GM12878 (cell line): ENCODE results near the gene CCDC97. TPM values are rescaled to one million over a fixed set of nuclear protein-coding genes. Genes with fewer than 3 reads are reported as not detected.

ENCODE experiments used
- CHD1 ChIP-seq: IDR thresholded peaks from 2 replicates; pipeline ENCODE4 v1.6.1; 2012; ENCODE audit warnings: low read depth, low read length, improper control_type of control experiment
- EZH2 ChIP-seq: IDR thresholded peaks from 2 replicates; pipeline ENCODE4 v1.6.1; 2012; ENCODE audit warnings: low read depth, mild to moderate bottlenecking, control low read depth, inconsistent platforms, low read length, borderline replicate concordance; ENCODE audit not compliant: control insufficient read depth
- GATAD2B ChIP-seq: fragments of 450-650 bp; conservative IDR thresholded peaks from 2 replicates; pipeline ENCODE4 v1.6.1; 2017; ENCODE audit warnings: low read depth, mild to moderate bottlenecking, moderate library complexity
- HCFC1 ChIP-seq: fragments of 150-350 bp; IDR thresholded peaks from 2 replicates; pipeline ENCODE4 v1.6.1; 2014; ENCODE audit warnings: low read length
- HDGF ChIP-seq: fragments of 450-650 bp; IDR thresholded peaks from 2 replicates; pipeline ENCODE4 v1.6.1; 2016; ENCODE audit warnings: antibody characterized with exemption
- IKZF2 ChIP-seq, 2 experiments: fragments of 450-650 bp; IDR thresholded peaks; 2 replicates each; pipeline ENCODE4 v1.6.1; 2017; ENCODE audit warnings: mild to moderate bottlenecking in 2 of 2, moderate library complexity in 2 of 2
- IRF4 ChIP-seq: IDR thresholded peaks from 2 replicates; pipeline ENCODE4 v1.6.1; 2011; ENCODE audit warnings: low read depth, low read length
- JUNB ChIP-seq: IDR thresholded peaks from 2 replicates; pipeline ENCODE4 v1.6.1; 2016; ENCODE audit warnings: antibody characterized with exemption, mild to moderate bottlenecking
- JUND ChIP-seq: IDR thresholded peaks from 2 replicates; pipeline ENCODE4 v1.6.1; 2012; ENCODE audit warnings: low read depth, mild to moderate bottlenecking, low read length, improper control_type of control experiment, moderate library complexity
- MEF2B ChIP-seq: fragments of 450-650 bp; IDR thresholded peaks from 2 replicates; pipeline ENCODE4 v1.6.1; 2018; ENCODE audit warnings: mild to moderate bottlenecking, moderate library complexity; ENCODE audit not compliant: partially characterized antibody, poor library complexity, severe bottlenecking
- MTA3 ChIP-seq: IDR thresholded peaks from 2 replicates; pipeline ENCODE4 v1.6.1; 2012; ENCODE audit warnings: low read length, inconsistent platforms, borderline replicate concordance
- MXI1 ChIP-seq: fragments of 150-350 bp; IDR thresholded peaks from 2 replicates; pipeline ENCODE4 v1.6.1; 2011; ENCODE audit warnings: low read depth, mild to moderate bottlenecking, inconsistent platforms, low read length, improper control_type of control experiment
- MYC ChIP-seq: IDR thresholded peaks from 2 replicates; pipeline ENCODE4 v1.6.1; 2011; ENCODE audit warnings: mild to moderate bottlenecking, low read length, moderate library complexity, inconsistent platforms; ENCODE audit not compliant: insufficient read depth, insufficient replicate concordance, insufficient read length, severe bottlenecking
- RB1 ChIP-seq: fragments of 450-650 bp; formaldehyde crosslinking; IDR thresholded peaks from 2 replicates; pipeline ENCODE4 v1.6.1; 2017; ENCODE audit warnings: mild to moderate bottlenecking, borderline replicate concordance
- RELA ChIP-seq: fragments of 450-650 bp; IDR thresholded peaks from 2 replicates; pipeline ENCODE4 v1.8.0; 2014; ENCODE audit warnings: borderline replicate concordance; ENCODE audit not compliant: partially characterized antibody
- SMAD1 ChIP-seq: fragments of 450-650 bp; IDR thresholded peaks from 2 replicates; pipeline ENCODE4 v1.6.1; 2018; ENCODE audit warnings: mild to moderate bottlenecking, low read depth; ENCODE audit not compliant: partially characterized antibody
- TCF12 ChIP-seq: IDR thresholded peaks from 2 replicates; pipeline ENCODE4 v1.6.1; 2011; ENCODE audit warnings: low read depth, mild to moderate bottlenecking, low read length
- TCF7 ChIP-seq: IDR thresholded peaks from 2 replicates; pipeline ENCODE4 v1.6.1; 2014; ENCODE audit warnings: antibody characterized with exemption, borderline replicate concordance
- polyA plus RNA-seq, 11 experiments: library from polyadenylated mRNA; depleted of rRNA in 4 of 11; unstranded in 6 of 11; stranded (reverse) in 5 of 11; fragments of >200 nt; fragmentation: Nextera tagmentation in 4 of 11; fragmentation: Illumina TruSeq in 1 of 11; extraction: Ambion mirVana in 4 of 11; extraction: Trizol in 1 of 11; gene quantifications; 1 replicate in 1 of 11; 2 replicates in 10 of 11; pipeline versions ENCODE4 v1.2.1 to v1.2.3, GENCODE V29; 2011 to 2016; ENCODE audit warnings: inconsistent platforms in 2 of 11, missing spikeins in 2 of 11, low read depth in 1 of 11
- total RNA-seq, 4 experiments: library from RNA; depleted of rRNA in 3 of 4; stranded (reverse); fragments of >200 nt in 3 of 4; fragmentation: Illumina TruSeq in 1 of 4; extraction: Trizol in 1 of 4; gene quantifications; 2 replicates each; pipeline versions ENCODE4 v1.2.1 to v1.2.3, GENCODE V29; 2013 to 2021
- TF ChIP-seq, protein P1 (sequence below): IDR thresholded peaks from 2 replicates; pipeline ENCODE4 v1.6.1; 2012; ENCODE audit warnings: mild to moderate bottlenecking, low read depth, low read length
- TF ChIP-seq, protein P2 (sequence below): fragments of 450-650 bp; IDR thresholded peaks from 2 replicates; pipeline ENCODE4 v1.6.1; 2018; ENCODE audit warnings: borderline replicate concordance, mild to moderate bottlenecking; ENCODE audit not compliant: partially characterized antibody
- TF ChIP-seq, protein P3 (sequence below): IDR thresholded peaks from 2 replicates; pipeline ENCODE4 v1.6.1; 2011; ENCODE audit warnings: low read depth, mild to moderate bottlenecking, low read length, moderate library complexity, borderline replicate concordance; ENCODE audit errors: extremely low read depth
- TF ChIP-seq, protein P4 (sequence below): fragments of 450-650 bp; IDR thresholded peaks from 2 replicates; pipeline ENCODE4 v1.6.1; 2017; ENCODE audit warnings: low read depth, mild to moderate bottlenecking, moderate library complexity

Gene CCDC97
- total and polyA plus RNA-seq, 10 of the 15 experiments (the other 5 are each of a cell fraction or from before 2014, with no cell fraction given) = 1.8 to 34.1 (median 18.8) TPM

DNA sequence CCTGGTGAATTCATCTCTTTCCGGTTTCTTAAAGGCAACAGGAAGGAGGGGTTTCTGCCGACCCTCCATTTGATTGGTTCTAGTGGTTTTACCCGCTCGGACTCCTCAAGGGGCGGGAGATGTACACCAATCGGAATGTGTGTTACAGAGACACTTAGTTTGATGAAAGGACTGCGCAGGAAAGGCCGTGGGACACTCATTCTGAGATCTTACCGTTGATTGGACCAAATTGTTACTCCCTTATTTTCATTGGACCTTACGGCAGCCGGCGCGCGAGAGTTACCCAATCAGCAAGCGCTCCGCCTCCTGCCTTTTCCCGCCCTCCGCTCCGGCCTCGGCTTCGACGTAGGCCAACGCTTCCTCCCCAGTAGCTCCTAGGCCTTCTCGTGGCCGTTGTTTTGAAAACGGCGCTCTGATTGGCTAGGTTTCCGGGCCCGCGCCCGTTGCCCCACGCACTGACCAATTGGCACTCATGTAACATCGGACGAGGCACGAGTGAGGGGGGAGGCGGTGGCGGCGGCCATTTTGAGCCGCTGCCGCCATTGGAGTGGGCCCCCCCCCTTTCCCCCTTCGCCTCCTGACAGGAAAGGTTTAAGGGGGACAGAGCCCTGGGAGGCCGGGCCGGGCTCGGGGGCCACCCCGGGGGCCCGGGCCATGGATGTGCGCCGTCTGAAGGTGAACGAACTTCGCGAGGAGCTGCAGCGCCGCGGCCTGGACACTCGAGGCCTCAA is 46.0 kb upstream of the CCDC97 start, which contains the start of gene HNRNPUL1 (continued):
- TF ChIP-seq, protein P1, sequence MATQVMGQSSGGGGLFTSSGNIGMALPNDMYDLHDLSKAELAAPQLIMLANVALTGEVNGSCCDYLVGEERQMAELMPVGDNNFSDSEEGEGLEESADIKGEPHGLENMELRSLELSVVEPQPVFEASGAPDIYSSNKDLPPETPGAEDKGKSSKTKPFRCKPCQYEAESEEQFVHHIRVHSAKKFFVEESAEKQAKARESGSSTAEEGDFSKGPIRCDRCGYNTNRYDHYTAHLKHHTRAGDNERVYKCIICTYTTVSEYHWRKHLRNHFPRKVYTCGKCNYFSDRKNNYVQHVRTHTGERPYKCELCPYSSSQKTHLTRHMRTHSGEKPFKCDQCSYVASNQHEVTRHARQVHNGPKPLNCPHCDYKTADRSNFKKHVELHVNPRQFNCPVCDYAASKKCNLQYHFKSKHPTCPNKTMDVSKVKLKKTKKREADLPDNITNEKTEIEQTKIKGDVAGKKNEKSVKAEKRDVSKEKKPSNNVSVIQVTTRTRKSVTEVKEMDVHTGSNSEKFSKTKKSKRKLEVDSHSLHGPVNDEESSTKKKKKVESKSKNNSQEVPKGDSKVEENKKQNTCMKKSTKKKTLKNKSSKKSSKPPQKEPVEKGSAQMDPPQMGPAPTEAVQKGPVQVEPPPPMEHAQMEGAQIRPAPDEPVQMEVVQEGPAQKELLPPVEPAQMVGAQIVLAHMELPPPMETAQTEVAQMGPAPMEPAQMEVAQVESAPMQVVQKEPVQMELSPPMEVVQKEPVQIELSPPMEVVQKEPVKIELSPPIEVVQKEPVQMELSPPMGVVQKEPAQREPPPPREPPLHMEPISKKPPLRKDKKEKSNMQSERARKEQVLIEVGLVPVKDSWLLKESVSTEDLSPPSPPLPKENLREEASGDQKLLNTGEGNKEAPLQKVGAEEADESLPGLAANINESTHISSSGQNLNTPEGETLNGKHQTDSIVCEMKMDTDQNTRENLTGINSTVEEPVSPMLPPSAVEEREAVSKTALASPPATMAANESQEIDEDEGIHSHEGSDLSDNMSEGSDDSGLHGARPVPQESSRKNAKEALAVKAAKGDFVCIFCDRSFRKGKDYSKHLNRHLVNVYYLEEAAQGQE = no peak
- no peak for TF ChIP-seq JUNB
- no peak for TF ChIP-seq SMAD1
- TF ChIP-seq MYC = peak; percentile 87
- TF ChIP-seq IRF4 = no peak
- 0 out of 2 replicates have a peak, but pooled peaks have one; percentile 45 for TF ChIP-seq TCF12
- peak; percentile 61 for TF ChIP-seq HCFC1
- peak; percentile 49 for TF ChIP-seq CHD1
- TF ChIP-seq RB1 = peak; percentile 90; the same call in 1 of the 2 replicates
- TF ChIP-seq, protein P2, sequence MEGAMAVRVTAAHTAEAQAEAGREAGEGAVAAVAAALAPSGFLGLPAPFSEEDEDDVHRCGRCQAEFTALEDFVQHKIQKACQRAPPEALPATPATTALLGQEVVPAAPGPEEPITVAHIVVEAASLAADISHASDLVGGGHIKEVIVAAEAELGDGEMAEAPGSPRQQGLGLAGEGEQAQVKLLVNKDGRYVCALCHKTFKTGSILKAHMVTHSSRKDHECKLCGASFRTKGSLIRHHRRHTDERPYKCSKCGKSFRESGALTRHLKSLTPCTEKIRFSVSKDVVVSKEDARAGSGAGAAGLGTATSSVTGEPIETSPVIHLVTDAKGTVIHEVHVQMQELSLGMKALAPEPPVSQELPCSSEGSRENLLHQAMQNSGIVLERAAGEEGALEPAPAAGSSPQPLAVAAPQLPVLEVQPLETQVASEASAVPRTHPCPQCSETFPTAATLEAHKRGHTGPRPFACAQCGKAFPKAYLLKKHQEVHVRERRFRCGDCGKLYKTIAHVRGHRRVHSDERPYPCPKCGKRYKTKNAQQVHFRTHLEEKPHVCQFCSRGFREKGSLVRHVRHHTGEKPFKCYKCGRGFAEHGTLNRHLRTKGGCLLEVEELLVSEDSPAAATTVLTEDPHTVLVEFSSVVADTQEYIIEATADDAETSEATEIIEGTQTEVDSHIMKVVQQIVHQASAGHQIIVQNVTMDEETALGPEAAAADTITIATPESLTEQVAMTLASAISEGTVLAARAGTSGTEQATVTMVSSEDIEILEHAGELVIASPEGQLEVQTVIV = no peak
- peak; percentile 10 to 42; a peak in 3 of 4 replicates for TF ChIP-seq IKZF2 (IDR thresholded peaks at IDR 0.05)
- no peak for TF ChIP-seq GATAD2B
- TF ChIP-seq HDGF = no peak
- no peak for TF ChIP-seq EZH2
- peak; percentile 50; the same call in 1 of the 2 replicates for TF ChIP-seq MXI1
- TF ChIP-seq, protein P3, sequence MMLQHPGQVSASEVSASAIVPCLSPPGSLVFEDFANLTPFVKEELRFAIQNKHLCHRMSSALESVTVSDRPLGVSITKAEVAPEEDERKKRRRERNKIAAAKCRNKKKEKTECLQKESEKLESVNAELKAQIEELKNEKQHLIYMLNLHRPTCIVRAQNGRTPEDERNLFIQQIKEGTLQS = no peak
- TF ChIP-seq TCF7 = peak; percentile 90
- TF ChIP-seq MEF2B = peak; percentile 57
- TF ChIP-seq, protein P4, sequence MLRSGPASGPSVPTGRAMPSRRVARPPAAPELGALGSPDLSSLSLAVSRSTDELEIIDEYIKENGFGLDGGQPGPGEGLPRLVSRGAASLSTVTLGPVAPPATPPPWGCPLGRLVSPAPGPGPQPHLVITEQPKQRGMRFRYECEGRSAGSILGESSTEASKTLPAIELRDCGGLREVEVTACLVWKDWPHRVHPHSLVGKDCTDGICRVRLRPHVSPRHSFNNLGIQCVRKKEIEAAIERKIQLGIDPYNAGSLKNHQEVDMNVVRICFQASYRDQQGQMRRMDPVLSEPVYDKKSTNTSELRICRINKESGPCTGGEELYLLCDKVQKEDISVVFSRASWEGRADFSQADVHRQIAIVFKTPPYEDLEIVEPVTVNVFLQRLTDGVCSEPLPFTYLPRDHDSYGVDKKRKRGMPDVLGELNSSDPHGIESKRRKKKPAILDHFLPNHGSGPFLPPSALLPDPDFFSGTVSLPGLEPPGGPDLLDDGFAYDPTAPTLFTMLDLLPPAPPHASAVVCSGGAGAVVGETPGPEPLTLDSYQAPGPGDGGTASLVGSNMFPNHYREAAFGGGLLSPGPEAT = peak; percentile 62
- no peak for TF ChIP-seq JUND
- no peak for TF ChIP-seq RELA
- TF ChIP-seq MTA3 = no peak
